HG03066 (cell line): Measurements from ENCODE around the gene CROCC2.

ENCODE experiments used
- ATAC-seq: cut with Tn5 transposase; IDR thresholded peaks from one replicate; pipeline ENCODE4 v1.9.1; 2021; ENCODE audit warnings: low read depth; ENCODE audit not compliant: unreplicated experiment

CROCC2 gene

DNA sequence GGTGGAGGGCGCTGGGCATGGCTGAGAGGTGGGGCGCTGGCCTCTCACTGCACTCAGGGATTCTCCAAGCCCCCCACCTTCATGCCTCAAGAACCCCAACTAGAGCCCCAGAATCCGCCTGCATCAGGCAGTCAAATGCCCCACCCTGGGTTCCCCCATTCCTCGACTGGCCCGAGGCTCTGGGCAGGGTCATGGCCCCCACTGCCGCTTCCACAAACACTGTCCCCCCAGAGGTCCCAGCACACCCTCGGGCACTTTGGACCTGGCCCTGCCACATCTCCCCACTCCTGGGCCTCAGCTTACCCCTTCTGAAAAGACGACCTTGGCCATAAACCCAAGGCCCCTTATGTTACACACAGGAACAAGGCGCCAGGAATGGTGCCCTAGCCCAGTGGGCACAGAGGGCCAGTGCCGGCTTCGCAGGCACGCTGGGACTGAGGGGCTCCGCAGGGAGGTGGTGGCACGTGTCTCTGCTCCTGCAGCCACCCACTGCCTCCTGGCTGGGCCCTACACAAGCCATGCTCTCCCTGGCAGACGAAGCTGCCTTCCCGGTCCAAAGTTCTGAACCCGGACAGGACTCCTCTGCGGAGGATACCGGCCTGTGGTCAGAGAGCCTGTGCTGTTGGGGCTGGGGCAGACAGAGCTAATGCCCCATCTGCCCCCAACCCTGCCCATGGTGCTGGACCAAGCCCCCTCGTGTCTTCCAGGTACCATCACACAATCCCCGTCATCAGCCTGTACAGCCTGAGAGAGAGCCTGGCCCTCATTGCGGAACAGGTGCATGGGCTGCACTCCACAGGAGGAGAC lies 30.7 kb upstream of the CROCC2 start:
- no peak for ATAC-seq

DNA sequence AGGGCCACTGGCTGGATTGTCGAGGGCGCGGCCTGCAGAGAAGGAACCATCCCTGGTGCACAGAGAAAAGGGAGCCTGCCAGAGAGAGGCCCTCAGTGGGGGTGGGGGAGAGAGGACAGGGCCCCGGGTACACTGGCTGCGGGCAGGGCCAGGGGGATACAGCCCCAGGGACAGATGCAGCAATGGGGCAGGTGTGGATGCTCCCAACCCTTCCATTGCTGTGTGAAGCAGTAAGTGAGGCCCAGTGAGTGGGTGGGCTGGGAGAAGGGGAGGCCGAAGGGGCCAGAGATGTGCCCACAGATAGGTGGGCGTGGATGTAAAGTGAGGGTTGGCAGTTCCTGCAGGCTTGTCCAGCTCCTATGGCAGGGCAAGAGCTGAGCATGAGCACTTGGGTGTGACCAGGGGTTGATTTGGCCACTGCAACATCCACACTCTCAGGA lies 30.1 kb upstream of the CROCC2 start:
- ATAC-seq, result no peak

DNA sequence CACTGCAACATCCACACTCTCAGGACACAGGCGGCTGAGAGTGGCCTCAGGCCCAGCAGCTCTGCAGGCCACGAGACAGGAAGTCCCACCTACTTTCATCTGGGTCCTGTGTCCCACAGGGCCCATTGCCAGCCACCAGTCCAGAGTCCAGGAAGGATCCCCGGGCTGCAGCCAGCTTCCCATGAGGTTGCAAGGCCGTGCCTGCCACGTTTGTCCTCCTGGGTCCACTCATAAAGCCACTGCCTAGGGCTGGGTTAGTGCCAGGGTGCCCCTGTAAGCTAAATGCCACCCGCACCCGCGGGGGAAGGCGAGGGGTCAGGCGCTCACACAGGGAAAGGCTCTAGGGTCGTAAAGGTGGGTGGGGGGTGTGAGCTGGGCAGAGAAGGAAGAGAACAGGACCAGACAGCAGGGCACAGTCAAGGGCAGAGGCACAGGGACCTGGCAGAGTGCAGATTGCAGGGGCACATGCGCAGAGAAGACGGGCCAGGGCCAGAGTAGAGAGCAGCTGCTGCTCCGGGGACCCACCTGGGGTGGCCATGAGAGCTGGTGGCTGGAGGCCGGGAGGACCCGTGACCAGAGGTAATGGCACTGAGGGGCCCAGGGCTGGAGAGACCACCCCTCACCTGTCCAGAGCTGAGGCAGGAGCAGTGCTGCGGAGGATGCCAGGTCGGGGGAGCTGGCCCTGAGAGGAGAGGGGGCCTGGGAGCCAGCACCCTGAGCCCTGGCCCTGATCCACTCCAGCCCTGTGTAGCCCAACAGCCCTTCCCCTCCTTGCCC lies 29.5 kb upstream of the CROCC2 start:
- no peak for ATAC-seq

DNA sequence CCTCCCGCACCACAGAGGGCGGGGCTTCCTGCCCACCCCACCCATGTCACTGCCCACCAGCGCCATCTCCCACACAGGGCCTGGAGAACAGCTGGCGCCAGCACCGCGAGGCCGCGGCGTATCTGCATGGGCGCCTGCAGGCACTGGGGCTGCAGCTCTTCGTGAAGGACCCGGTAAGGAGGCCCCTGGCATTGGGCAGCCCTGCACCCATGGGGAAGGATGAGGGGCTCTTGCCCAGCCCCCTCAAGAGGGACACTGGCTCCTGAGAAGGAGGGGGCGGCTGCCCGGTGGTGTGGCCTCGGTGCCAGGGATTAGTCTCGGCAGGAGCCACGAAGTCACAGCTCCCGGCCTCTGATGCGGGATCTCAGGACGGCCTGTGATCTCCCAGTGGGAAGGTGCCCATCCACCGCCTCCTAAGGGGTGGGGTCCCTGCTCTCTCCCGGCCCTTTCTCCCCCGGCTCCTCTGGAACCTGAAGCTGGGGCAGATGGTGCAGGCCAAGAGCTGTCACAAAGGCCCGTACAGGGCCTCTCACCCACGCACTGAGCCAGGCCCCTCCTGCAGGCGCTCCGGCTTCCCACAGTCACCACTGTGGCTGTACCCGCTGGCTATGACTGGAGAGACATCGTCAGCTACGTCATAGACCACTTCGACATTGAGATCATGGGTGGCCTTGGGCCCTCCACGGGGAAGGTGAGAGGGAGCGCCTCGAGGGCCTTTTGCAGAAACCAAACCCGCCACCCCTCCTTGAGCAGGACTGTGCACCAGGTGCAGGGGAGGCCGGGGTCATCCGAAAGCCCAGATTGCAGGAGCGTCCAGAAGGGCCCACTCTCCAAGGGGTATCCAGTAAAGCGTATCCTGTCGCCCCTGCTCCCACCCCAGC lies 28.4 kb upstream of the CROCC2 start:
- ATAC-seq, result no peak

DNA sequence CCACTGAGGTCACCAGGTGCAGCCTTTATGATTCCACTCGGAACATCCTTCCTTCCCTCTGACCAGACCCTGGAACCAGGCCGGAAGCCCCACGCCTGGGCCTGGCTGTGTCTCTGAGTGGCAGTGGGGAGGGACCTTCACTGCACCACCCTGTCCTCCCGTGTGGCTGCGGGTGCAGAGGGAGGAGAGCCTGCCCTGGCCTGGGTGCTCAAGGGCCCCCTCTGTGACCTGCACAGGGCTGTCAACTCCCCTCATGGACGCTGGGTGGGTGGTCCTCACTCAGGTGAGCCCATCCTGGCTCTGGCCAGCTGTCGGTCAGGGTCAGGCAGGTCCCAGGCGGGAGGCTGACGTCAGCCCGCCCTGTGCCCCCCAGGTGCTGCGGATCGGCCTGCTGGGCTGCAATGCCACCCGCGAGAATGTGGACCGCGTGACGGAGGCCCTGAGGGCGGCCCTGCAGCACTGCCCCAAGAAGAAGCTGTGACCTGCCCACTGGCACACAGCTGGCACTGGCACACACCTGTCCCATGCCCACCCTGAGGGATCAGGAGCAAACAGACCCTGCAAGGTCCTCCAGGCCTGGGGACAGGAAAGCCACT lies 27.7 kb upstream of the CROCC2 start:
- ATAC-seq, result no peak

DNA sequence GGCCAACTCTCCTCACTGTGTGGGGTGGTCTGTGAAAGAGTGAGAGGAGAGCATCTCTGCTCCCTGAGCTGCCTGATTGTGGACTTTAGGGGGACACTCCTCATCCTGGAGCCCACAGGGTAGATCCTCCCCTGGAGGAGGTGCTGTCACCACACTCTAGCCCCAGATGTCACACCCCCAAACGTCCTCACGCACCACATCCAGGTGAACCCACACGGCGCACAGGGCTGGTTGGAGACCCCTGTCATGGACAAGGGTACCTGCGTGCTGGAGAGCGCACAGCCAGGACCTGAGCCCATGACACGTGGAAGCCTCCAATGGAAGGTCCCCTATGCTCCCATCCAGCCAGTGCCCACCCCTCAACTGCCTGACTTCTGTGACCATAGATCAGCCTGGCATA lies 27.0 kb upstream of the CROCC2 start:
- no peak for ATAC-seq

DNA sequence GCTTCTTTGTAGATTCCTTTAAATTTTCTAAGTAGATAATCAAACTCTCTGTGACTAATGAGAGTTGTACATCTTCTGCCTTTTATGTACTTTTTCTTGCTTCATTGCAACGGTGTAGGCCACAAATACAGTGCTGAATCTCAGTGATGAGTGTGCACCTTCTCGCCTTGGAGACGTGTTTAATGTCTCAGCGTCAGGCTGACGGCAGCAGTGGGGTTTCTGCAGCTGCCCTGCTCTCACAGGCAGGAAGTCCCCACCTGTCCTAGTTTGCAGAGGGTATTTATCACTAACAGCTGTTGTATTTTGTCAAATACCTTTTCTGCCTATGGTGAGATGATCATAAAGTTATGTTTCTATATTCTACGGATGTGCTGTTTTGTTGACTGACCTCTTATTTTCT lies 24.2 kb upstream of the CROCC2 start:
- no peak for ATAC-seq

DNA sequence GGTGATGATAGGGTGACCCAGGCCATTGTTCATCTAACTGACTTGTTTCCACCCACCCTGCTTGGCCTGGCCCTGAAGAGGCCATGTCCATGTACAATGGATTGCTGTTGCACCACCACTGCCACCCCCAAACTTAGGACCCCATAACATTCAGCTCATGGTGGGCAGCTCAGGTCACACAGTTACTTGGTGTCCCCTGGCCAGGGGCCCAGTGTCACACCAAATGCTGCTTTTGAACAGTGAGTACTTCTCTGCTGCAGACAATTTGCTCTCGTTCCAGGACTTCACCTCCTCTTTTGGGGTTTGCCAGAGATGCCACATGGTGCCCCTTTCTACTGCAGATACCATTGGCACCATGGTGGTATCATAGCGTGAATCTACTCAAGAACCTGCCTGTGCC lies 21.9 kb upstream of the CROCC2 start:
- no peak for ATAC-seq

- ATAC-seq, result no peak
Measured at GRCh38 chr2:240884745-240885144, 21.4 kb upstream of the CROCC2 start.

DNA sequence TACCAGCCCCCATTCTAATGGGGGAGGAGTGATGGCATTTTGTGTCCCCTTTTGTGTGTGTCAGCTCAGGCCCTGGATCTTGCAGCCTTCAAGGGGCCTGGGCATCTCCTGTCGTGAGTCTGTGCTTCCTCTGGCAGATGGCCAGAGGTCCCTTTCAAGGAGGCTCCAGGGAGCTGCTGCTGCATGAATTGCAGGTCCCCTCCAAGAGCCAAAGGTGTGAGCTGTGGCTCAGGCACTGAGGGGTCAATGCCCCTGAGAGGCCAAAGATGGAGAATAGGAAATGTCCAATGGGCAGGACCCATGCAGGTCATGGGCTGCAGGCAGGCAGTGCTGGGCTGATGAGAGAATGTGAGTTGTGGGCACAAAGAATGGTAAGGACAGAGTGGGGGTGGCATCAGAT lies 20.6 kb upstream of the CROCC2 start:
- ATAC-seq, result no peak

DNA sequence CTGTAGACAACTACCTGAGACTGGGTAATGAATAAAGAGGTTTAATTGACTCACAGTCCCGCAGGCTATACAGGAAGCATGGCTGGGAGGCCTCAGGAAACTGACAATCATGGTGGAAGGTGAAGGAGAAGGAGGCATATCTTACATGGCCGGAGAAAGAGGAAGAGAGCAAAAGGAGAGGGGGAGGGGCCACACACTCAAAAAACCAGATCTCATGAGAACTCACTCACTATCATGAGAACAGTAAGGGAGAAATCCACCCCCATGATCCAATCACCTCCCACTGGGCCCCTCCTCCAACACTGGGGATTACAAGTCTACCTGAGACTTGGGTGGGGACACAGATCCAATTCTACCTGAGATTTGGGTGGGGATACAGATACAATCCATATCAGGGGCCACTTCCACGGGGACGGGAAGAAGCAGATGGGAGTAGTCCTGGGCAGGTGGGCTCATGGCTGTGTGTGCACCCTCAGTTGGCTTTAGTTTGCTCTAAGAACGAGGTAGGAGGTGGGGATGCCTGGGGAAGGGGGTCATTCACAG lies 20.0 kb upstream of the CROCC2 start:
- no peak for ATAC-seq

DNA sequence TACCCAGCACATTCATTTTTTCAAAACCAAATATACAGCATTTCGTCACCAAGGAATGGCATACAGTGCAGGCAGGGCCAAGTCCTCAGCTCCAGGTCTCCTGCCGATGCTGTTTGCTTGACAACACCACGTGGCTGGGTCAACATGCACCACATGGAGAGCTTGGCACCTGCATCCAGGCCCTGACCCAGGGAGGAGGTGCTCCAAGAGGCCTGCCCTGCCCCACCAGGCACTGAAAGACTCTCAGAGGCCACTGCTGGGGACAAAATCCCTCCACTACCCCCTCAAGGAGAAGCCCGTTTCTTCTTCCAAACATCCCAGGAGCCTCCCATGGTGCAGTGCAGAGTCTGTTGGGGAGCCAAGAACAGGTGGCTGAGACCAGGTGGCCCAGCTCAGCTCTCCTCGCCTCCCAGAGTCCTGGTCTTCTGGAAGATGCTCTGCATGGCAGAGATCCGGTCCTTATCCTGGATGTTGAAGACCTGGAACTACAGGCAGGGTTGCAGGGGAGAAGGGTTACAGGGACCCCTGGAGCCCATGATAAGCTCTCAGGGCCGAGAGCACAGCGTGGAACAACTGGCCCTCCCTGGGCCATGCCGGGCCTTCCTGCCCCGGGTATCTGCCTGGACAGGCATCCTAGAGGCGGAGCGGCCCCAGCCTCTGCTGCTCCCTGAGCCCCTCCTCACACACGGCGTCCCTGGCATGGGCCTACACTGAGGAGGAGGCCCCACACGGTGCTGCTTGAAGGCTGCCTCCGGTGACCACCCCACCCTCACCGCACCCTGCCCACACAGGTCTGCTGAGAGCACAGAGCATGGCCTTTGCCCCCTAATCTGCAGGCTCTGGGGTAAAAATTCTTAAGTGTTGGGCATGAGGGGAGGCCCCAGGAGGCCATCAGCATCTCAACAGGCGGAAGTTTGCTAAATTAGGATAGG lies 19.2 kb upstream of the CROCC2 start:
- ATAC-seq, result no peak

DNA sequence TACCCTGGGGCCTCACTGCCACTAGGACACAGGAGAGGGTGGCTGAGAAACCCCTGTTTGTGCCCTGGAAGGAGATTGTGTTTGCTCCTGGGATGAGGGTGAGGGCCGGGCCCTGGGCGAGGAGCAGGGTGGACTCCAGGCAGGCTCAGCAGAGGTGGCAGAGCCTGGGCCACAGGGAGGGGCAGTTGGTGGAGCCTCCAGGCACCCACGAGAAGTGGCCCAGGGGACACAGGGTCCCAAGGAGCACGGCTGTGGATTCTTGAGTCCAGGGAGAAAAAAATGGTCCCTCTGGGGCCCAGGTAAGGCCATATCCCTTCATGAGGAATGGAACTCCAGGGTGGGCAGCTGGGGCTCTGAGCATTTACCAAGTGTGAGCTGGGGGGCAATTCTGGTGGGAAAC lies 18.5 kb upstream of the CROCC2 start:
- no peak for ATAC-seq

GRCh38 chr2:240888130-240888889 lies 17.8 kb upstream of the CROCC2 start:
- no peak for ATAC-seq

GRCh38 chr2:240888890-240889573 lies 17.1 kb upstream of the CROCC2 start:
- ATAC-seq, result no peak

- ATAC-seq, result no peak
Measured at GRCh38 chr2:240889601-240890560, 16.3 kb upstream of the CROCC2 start.

- ATAC-seq, result no peak
Measured at GRCh38 chr2:240890691-240891090, 15.4 kb upstream of the CROCC2 start.
